ENCODE data around the gene SERPINA10.
"Not testable (repeated sequence)": the region's sequence is repeated elsewhere in the genome, so short reads cannot be mapped to it uniquely, and the experiment has no call there.

SERPINA10 gene

GRCh38 chr14:94305620-94306019 lies 12.6 kb upstream of the SERPINA10 start:
- no peak for DNase-seq (ENCODE audit: low read depth)
- no peak for TF ChIP-seq MYC (IDR thresholded peaks at IDR 0.05; ENCODE audit: low read depth, low read length)
- TF ChIP-seq MAX (IDR thresholded peaks at IDR 0.05; ENCODE audit: low read depth, low read length) = no peak
- TF ChIP-seq, protein P1, sequence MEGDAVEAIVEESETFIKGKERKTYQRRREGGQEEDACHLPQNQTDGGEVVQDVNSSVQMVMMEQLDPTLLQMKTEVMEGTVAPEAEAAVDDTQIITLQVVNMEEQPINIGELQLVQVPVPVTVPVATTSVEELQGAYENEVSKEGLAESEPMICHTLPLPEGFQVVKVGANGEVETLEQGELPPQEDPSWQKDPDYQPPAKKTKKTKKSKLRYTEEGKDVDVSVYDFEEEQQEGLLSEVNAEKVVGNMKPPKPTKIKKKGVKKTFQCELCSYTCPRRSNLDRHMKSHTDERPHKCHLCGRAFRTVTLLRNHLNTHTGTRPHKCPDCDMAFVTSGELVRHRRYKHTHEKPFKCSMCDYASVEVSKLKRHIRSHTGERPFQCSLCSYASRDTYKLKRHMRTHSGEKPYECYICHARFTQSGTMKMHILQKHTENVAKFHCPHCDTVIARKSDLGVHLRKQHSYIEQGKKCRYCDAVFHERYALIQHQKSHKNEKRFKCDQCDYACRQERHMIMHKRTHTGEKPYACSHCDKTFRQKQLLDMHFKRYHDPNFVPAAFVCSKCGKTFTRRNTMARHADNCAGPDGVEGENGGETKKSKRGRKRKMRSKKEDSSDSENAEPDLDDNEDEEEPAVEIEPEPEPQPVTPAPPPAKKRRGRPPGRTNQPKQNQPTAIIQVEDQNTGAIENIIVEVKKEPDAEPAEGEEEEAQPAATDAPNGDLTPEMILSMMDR (IDR thresholded peaks at IDR 0.05; ENCODE audit: low read depth, low read length) = no peak
- TF ChIP-seq POLR2A (IDR thresholded peaks at IDR 0.05; ENCODE audit: extremely low read depth, insufficient read length) = no peak
- H3K4me3 ChIP-seq (ENCODE audit: low read depth, low read length) = no peak overlapping the region

- no peak for TF ChIP-seq MAX (IDR thresholded peaks at IDR 0.05; ENCODE audit: low read depth, low read length)
- TF ChIP-seq MYC (IDR thresholded peaks at IDR 0.05; ENCODE audit: low read depth, low read length) = no peak
- no peak for TF ChIP-seq POLR2A (IDR thresholded peaks at IDR 0.05; ENCODE audit: extremely low read depth, insufficient read length)
- TF ChIP-seq, protein P1 (IDR thresholded peaks at IDR 0.05; ENCODE audit: low read depth, low read length) = no peak
- no peak overlapping the region for H3K4me3 ChIP-seq (ENCODE audit: low read depth, low read length)
- DNase-seq (ENCODE audit: low read depth) = no peak
Observed at GRCh38 chr14:94304243-94304642, 11.2 kb upstream of the SERPINA10 start.

DNA sequence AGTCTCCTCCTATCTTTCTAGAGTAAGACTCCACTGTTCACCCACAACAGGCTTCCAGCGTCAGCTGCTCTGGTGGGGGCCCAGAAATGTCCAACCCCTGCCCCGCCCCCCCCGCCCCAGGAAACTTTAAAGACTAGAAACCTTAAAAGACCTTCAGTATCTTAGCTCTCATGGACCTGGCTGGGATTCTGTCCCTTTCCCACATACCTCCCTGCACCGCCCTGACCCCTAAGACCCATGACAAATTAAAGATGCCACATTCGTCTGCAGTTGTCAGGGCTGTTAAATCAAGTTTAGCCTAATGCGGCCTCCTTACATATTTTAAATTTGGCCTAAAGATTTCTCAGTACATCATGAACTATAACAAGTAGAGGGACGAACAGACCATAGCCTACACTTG lies 10.0 kb upstream of the SERPINA10 start:
- H3K4me3 ChIP-seq (ENCODE audit: low read depth, low read length) = no peak overlapping the region
- DNase-seq (ENCODE audit: low read depth) = no peak
- TF ChIP-seq MAX (IDR thresholded peaks at IDR 0.05; ENCODE audit: low read depth, low read length) (no peak), MYC (IDR thresholded peaks at IDR 0.05; ENCODE audit: low read depth, low read length) (no peak), POLR2A (IDR thresholded peaks at IDR 0.05; ENCODE audit: extremely low read depth, insufficient read length) (no peak)
- TF ChIP-seq, protein P1 (IDR thresholded peaks at IDR 0.05; ENCODE audit: low read depth, low read length) = no peak

- TF ChIP-seq MYC (IDR thresholded peaks at IDR 0.05; ENCODE audit: low read depth, low read length) = no peak
- TF ChIP-seq, protein P1 (IDR thresholded peaks at IDR 0.05; ENCODE audit: low read depth, low read length) = no peak
- TF ChIP-seq POLR2A (IDR thresholded peaks at IDR 0.05; ENCODE audit: extremely low read depth, insufficient read length) = no peak
- TF ChIP-seq MAX (IDR thresholded peaks at IDR 0.05; ENCODE audit: low read depth, low read length) = no peak
- no peak overlapping the region for H3K4me3 ChIP-seq (ENCODE audit: low read depth, low read length)
- no peak for DNase-seq (ENCODE audit: low read depth)
Observed at GRCh38 chr14:94298130-94298529, 5.1 kb upstream of the SERPINA10 start.

GRCh38 chr14:94296181-94296545 lies 3.1 kb upstream of the SERPINA10 start:
- not testable (repeated sequence) for H3K4me3 ChIP-seq (ENCODE audit: low read depth, low read length); DNase-seq (ENCODE audit: low read depth)

DNA sequence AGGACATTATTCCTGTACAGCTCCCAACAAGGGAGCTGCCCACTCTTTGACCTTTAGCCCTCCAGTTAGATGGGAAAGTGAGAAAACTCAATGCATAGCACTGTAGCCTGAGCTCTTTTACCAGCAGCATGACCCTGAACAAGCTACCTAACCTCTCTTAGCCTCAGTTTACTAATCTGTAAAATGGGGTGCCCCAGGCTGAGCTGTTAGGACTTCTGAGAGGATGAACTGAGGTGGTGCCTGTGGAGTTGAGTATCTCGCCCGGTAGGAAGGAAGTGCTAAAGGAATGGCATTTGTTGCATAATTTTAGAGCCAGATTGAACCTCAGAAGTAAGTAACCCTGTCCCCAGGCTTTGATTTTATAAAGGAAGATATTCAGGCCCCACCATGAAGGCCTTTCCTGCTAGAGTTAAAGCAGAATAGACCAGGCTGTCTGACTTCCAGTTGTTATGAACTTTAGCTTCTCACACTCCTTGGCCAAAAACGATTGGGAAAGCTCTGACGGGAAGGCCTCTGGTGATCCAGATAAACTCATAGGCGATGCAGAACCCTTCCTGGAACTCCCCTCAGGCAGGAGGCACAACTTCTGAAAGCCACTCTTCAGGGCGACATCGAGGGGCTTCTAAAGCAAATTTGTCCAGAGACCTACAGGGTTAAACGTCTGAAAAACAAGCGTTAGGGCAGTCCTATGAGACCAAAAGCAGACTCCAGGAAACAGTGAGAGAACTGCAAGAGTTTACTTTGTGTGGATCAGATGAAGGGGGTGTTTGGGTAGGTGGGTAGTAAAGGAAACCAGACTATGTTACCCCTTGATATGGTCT lies 2.5 kb upstream of the SERPINA10 start:
- TF ChIP-seq MAX (IDR thresholded peaks at IDR 0.05; ENCODE audit: low read depth, low read length) (no peak), POLR2A (IDR thresholded peaks at IDR 0.05; ENCODE audit: extremely low read depth, insufficient read length) (no peak), MYC (IDR thresholded peaks at IDR 0.05; ENCODE audit: low read depth, low read length) (no peak)
- TF ChIP-seq, protein P1 (IDR thresholded peaks at IDR 0.05; ENCODE audit: low read depth, low read length) = no peak

More for the DNA sequence above, 2.5 kb upstream of the SERPINA10 start:
- H3K4me3 ChIP-seq (ENCODE audit: low read depth, low read length) = no peak overlapping the region
- DNase-seq (ENCODE audit: low read depth) = no peak

Data from NB4 (cell line).